Measurements from ENCODE around the gene NRXN3.

NRXN3 gene

GRCh38 chr14:78595797-78596196 is 425.6 kb downstream of the NRXN3 start:
- CTCF ChIA-PET: interaction anchor here (0.6 to 2.3 kb wide), 4 partner anchors 10 to 574 kb away, joined by 3 to 12 read pairs (median 6); no protein-coding TSS in a partner anchor
- H3K4me3 ChIP-seq (ENCODE audit: low read depth, low read length): no peak overlapping the region
- peak; percentile 5; the same call in 1 of the 2 replicates for TF ChIP-seq ZNF654 (tag by site-specific recombination; IDR thresholded peaks at IDR 0.05; ENCODE audit: low read depth)
- TF ChIP-seq SP7 (tag by site-specific recombination; IDR thresholded peaks at IDR 0.05): no peak
- no peaks in the 10 kb centered on the region for H3K9me3 ChIP-seq (ENCODE audit: control insufficient read depth, insufficient read depth, low read depth, low read length)
- H3K4me1 ChIP-seq (ENCODE audit: control insufficient read depth, insufficient read depth, low read length): no peaks in the 10 kb centered on the region
- no peak overlapping the region for H3K27ac ChIP-seq (ENCODE audit: extremely low read depth, low read depth, low read length)
- H3K36me3 ChIP-seq (ENCODE audit: control insufficient read depth in 2 of 2, insufficient read depth in 1 of 2, low read length in 2 of 2): no peaks in the 10 kb centered on the region
- POLR2A ChIA-PET: no interaction called here

- peak; percentile 76 for TF ChIP-seq ZNF654 (tag by site-specific recombination; IDR thresholded peaks at IDR 0.05; ENCODE audit: low read depth)
- TF ChIP-seq ZNF266 (tag by site-specific recombination; IDR thresholded peaks at IDR 0.05; ENCODE audit: low read depth): no peak
- no peak for TF ChIP-seq ZNF274 (IDR thresholded peaks at IDR 0.05; ENCODE audit: low read length)
- no peak for TF ChIP-seq ZNF274 (tag by site-specific recombination; IDR thresholded peaks at IDR 0.05; ENCODE audit: borderline replicate concordance)
- POLR2A ChIA-PET: no interaction called here
- no peaks in the 10 kb centered on the region for H3K4me1 ChIP-seq (ENCODE audit: control insufficient read depth, insufficient read depth, low read length)
- no peak overlapping the region for H3K4me3 ChIP-seq (ENCODE audit: low read depth, low read length)
- H3K9me3 ChIP-seq (ENCODE audit: control insufficient read depth, insufficient read depth, low read depth, low read length): no peaks in the 10 kb centered on the region
- CTCF ChIA-PET: interaction anchor here (0.6 to 2.2 kb wide), 17 partner anchors 8 to 576 kb away, joined by 3 to 12 read pairs (median 3); no protein-coding TSS in a partner anchor
- H3K27ac ChIP-seq (ENCODE audit: extremely low read depth, low read depth, low read length): no peak overlapping the region
- no peaks in the 10 kb centered on the region for H3K36me3 ChIP-seq (ENCODE audit: control insufficient read depth in 2 of 2, insufficient read depth in 1 of 2, low read length in 2 of 2)
Observed at GRCh38 chr14:78598046-78598920, 428.1 kb downstream of the NRXN3 start.

- H3K27ac ChIP-seq (ENCODE audit: extremely low read depth, low read depth, low read length): no peak overlapping the region
- CTCF ChIA-PET: interaction anchor here (1.2 to 2.9 kb wide), 2 partner anchors 8 to 231 kb away, joined by 4 to 12 read pairs; no protein-coding TSS in a partner anchor
Observed at GRCh38 chr14:78605025-78605762, 435.0 kb downstream of the NRXN3 start.

GRCh38 chr14:78605897-78606500 is 435.8 kb downstream of the NRXN3 start:
- H3K9me3 ChIP-seq (ENCODE audit: control insufficient read depth, insufficient read depth, low read depth, low read length): no peaks in the 10 kb centered on the region
- H3K4me1 ChIP-seq (ENCODE audit: control insufficient read depth, insufficient read depth, low read length): no peaks in the 10 kb centered on the region
- ChIA-PET CTCF (interaction anchor here (1.2 to 2.9 kb wide), 2 partner anchors 9 to 230 kb away, joined by 4 to 12 read pairs; no protein-coding TSS in a partner anchor), POLR2A (no interaction called here)
- TF ChIP-seq ZNF114 (tag by site-specific recombination; IDR thresholded peaks at IDR 0.05): no peak
- no peak for TF ChIP-seq ZNF169 (tag by site-specific recombination; IDR thresholded peaks at IDR 0.05)
- no peak for TF ChIP-seq ZNF157 (tag by site-specific recombination; IDR thresholded peaks at IDR 0.05)
- no peak for TF ChIP-seq ZNF211 (tag by site-specific recombination; IDR thresholded peaks at IDR 0.05; ENCODE audit: low read depth)
- TF ChIP-seq ZBTB7A (tag by site-specific recombination; IDR thresholded peaks at IDR 0.05; ENCODE audit: low read depth): no peak
- TF ChIP-seq ZNF521 (tag by site-specific recombination; IDR thresholded peaks at IDR 0.05): no peak
- no peak for TF ChIP-seq ZIC2 (tag by site-specific recombination; IDR thresholded peaks at IDR 0.05)
- no peak for TF ChIP-seq KLF7 (tag by site-specific recombination; IDR thresholded peaks at IDR 0.05; ENCODE audit: borderline replicate concordance)
- TF ChIP-seq ZBTB21 (tag by site-specific recombination; IDR thresholded peaks at IDR 0.05): no peak
- no peak for TF ChIP-seq ZBTB49 (tag by site-specific recombination; IDR thresholded peaks at IDR 0.05; ENCODE audit: low read depth)
- no peak overlapping the region for H3K27ac ChIP-seq (ENCODE audit: extremely low read depth, low read depth, low read length)
- H3K36me3 ChIP-seq (ENCODE audit: control insufficient read depth in 2 of 2, insufficient read depth in 1 of 2, low read length in 2 of 2): no peaks in the 10 kb centered on the region
- no peak overlapping the region for H3K4me3 ChIP-seq (ENCODE audit: low read depth, low read length)

More at GRCh38 chr14:78605025-78605762, 435.0 kb downstream of the NRXN3 start:
- Histone ChIP-seq H3K9me3 (ENCODE audit: control insufficient read depth, insufficient read depth, low read depth, low read length) (no peaks in the 10 kb centered on the region), H3K4me3 (ENCODE audit: low read depth, low read length) (no peak overlapping the region), H3K4me1 (ENCODE audit: control insufficient read depth, insufficient read depth, low read length) (no peaks in the 10 kb centered on the region), H3K36me3 (ENCODE audit: control insufficient read depth in 2 of 2, insufficient read depth in 1 of 2, low read length in 2 of 2) (no peaks in the 10 kb centered on the region)
- no peak for TF ChIP-seq GLI4 (tag by site-specific recombination; IDR thresholded peaks at IDR 0.05)
- TF ChIP-seq ZNF341 (tag by site-specific recombination; IDR thresholded peaks at IDR 0.05; ENCODE audit: low read depth): no peak
- no peak for TF ChIP-seq ZNF558 (tag by site-specific recombination; IDR thresholded peaks at IDR 0.05)
- no peak for TF ChIP-seq ZNF501 (tag by site-specific recombination; IDR thresholded peaks at IDR 0.05)
- no peak for TF ChIP-seq SP7 (tag by site-specific recombination; IDR thresholded peaks at IDR 0.05)
- TF ChIP-seq ZNF211 (tag by site-specific recombination; IDR thresholded peaks at IDR 0.05; ENCODE audit: low read depth): no peak
- TF ChIP-seq ZNF248 (tag by site-specific recombination; IDR thresholded peaks at IDR 0.05): no peak
- no peak for TF ChIP-seq ZBTB44 (tag by site-specific recombination; IDR thresholded peaks at IDR 0.05)
- no peak for TF ChIP-seq ZNF521 (tag by site-specific recombination; IDR thresholded peaks at IDR 0.05)
- POLR2A ChIA-PET: no interaction called here
